AG10803 (cell line): ENCODE results near the gene CDC23.
"Not testable (repeated sequence)": the region's sequence is repeated elsewhere in the genome, so short reads cannot be mapped to it uniquely, and the experiment has no call there.

Experiments used
- DNase-seq: peaks from one replicate; pipeline ENCODE4 v3.0.0; 2010; ENCODE audit warnings: low read depth
- H3K4me3 ChIP-seq: 2 replicates; pipeline ENCODE4 v1.5.1; 2011; ENCODE audit warnings: mild to moderate bottlenecking, low read length, control low read depth
- TF ChIP-seq, protein P1 (sequence below): conservative IDR thresholded peaks from 2 replicates; pipeline ENCODE4 v1.5.1; 2011; ENCODE audit warnings: mild to moderate bottlenecking, low read length, control low read depth, inconsistent platforms

CDC23 gene

DNA sequence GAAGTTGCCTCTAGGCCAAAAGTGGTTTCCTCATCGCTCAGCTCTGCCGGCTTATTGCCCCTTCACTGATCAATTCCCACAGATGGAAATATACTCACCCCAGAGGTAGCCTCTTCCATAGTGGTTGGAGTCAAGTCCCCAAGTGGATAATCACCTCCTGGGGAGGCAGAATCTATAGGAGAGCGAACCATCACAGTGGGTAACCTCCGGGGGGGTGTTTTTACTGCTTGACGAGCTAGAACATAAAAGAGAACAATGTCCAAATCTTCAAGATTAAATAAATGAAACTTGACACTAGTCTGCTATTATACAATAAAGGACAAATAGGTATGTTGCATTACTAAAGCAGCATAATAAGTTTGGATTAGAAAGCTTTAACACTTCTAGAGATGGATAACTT is 44.0 kb downstream of the CDC23 start:
- no peak overlapping the region for H3K4me3 ChIP-seq
- DNase-seq: no peak
- TF ChIP-seq, protein P1, sequence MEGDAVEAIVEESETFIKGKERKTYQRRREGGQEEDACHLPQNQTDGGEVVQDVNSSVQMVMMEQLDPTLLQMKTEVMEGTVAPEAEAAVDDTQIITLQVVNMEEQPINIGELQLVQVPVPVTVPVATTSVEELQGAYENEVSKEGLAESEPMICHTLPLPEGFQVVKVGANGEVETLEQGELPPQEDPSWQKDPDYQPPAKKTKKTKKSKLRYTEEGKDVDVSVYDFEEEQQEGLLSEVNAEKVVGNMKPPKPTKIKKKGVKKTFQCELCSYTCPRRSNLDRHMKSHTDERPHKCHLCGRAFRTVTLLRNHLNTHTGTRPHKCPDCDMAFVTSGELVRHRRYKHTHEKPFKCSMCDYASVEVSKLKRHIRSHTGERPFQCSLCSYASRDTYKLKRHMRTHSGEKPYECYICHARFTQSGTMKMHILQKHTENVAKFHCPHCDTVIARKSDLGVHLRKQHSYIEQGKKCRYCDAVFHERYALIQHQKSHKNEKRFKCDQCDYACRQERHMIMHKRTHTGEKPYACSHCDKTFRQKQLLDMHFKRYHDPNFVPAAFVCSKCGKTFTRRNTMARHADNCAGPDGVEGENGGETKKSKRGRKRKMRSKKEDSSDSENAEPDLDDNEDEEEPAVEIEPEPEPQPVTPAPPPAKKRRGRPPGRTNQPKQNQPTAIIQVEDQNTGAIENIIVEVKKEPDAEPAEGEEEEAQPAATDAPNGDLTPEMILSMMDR: no peak

GRCh38 chr5:138163721-138164120 is 49.4 kb downstream of the CDC23 start:
- no peak overlapping the region for H3K4me3 ChIP-seq
- no peak for DNase-seq
- TF ChIP-seq, protein P1: no peak

DNA sequence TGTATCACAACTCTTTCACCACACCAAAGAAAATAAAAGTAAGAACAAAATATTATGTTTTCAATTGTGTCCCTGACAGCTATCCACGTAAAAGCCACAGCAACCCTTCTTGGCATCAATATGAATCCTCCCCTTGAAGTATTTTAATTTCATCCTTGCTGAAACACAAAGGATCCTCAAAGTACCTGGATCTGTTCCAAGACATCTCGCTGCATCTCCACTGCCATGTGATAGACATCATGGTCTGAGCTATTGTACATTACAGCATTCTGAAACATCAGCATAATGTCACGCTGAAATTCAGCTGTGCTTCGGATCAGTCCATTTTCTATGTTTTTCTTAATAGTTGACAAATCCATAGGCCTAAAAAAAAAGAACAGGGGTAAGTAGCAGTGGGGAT is 52.4 kb downstream of the CDC23 start:
- H3K4me3 ChIP-seq: no peak overlapping the region
- no peak for DNase-seq
- TF ChIP-seq, protein P1: no peak

- DNase-seq: no peak
- TF ChIP-seq, protein P1: no peak
- H3K4me3 ChIP-seq: no peak overlapping the region
These were observed 53.5 kb downstream of the CDC23 start for GRCh38 chr5:138159666-138160065.

GRCh38 chr5:138157626-138158025 is 55.5 kb downstream of the CDC23 start:
- TF ChIP-seq, protein P1: no peak
- no peak for DNase-seq
- no peak overlapping the region for H3K4me3 ChIP-seq

GRCh38 chr5:138155977-138156376 is 57.1 kb downstream of the CDC23 start:
- DNase-seq, H3K4me3 ChIP-seq: not testable (repeated sequence)

GRCh38 chr5:138149530-138149929 is 63.6 kb downstream of the CDC23 start:
- no peak for DNase-seq
- TF ChIP-seq, protein P1: no peak
- H3K4me3 ChIP-seq: no peak overlapping the region

GRCh38 chr5:138148811-138149210 is 64.3 kb downstream of the CDC23 start:
- peak; percentile 83 for DNase-seq
- H3K4me3 ChIP-seq: no peak overlapping the region
- TF ChIP-seq, protein P1: no peak

DNA sequence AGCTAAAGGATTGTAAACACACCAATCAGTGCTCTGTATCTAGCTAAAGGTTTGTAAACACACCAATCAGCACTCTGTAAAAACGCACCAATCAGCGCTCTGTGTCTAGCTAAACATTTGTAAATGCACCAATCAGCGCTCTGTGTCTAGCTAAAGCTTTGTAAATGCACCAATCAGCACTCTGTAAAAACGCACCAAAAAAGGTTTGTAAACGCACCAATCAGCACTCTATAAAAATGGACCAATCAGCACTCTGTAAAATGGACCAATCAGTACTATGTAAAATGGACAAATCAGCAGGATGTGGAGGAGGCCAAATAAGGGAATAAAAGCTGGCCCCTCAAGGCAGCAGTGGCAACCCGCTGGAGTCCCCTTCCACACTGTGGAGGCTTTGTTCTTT is 69.5 kb downstream of the CDC23 start:
- H3K4me3 ChIP-seq: not testable (repeated sequence)

More for the DNA sequence above, 69.5 kb downstream of the CDC23 start:
- DNase-seq: not testable (repeated sequence)
